ENCODE results near the gene TRAM2.

DNA sequence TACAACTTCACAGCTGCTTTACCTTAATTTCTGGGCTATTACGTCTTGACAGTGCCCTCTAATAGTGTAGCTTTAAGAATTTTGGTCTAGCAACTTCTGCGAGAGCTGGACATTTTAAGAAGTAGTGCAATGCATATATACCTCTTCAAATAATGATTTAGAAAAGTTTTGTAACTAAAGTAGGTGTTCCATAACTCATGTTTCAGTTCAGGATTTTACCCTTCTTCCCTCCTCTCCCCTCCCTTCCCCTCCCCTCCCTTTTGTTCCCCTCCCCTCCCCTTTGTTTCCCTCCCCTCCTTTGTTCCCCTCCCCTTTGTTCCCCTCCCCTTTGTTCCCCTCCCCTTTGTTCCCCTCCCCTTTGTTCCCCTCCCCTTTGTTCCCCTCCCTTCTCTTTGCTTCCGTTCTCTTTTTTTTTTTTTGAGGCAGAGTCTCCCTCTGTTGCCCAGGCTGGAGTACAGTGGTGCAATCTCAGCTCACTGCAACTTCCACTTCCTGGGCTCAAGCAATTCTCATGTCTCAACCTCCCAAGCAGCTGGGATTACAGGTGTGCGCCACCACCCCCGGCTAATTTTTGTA lies 28.8 kb upstream of the TRAM2 start:
- TF ChIP-seq, protein P1, sequence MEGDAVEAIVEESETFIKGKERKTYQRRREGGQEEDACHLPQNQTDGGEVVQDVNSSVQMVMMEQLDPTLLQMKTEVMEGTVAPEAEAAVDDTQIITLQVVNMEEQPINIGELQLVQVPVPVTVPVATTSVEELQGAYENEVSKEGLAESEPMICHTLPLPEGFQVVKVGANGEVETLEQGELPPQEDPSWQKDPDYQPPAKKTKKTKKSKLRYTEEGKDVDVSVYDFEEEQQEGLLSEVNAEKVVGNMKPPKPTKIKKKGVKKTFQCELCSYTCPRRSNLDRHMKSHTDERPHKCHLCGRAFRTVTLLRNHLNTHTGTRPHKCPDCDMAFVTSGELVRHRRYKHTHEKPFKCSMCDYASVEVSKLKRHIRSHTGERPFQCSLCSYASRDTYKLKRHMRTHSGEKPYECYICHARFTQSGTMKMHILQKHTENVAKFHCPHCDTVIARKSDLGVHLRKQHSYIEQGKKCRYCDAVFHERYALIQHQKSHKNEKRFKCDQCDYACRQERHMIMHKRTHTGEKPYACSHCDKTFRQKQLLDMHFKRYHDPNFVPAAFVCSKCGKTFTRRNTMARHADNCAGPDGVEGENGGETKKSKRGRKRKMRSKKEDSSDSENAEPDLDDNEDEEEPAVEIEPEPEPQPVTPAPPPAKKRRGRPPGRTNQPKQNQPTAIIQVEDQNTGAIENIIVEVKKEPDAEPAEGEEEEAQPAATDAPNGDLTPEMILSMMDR (IDR thresholded peaks at IDR 0.05) = no peak
- TF ChIP-seq POLR2A (IDR thresholded peaks at IDR 0.05; ENCODE audit: low read depth) = no peak
- no peak for TF ChIP-seq POLR2AphosphoS5 (IDR thresholded peaks at IDR 0.05)
- no peak for TF ChIP-seq EP300 (IDR thresholded peaks at IDR 0.05)
